Endothelial cell of umbilical vein (primary cell): Measurements from ENCODE around the gene MUTYH. TPM values are rescaled to one million over a fixed set of nuclear protein-coding genes. Genes with fewer than 3 reads are reported as not detected.
A peak's percentile ranks its signal among the peaks of the same experiment; 100 is the strongest.

ENCODE experiments used
- BruUV-seq: library from RNA; stranded (reverse); fragments of 400-500 nt; replicated peaks from 2 replicates; lab custom pipeline; 2021; lab: Mats Ljungman, UMichigan
- CTCF ChIA-PET: fragments of 300-600, 350-600 bp; sonication (Branson Sonifier 250); formaldehyde crosslinking; loops from one replicate; lab custom pipeline; 2021; ENCODE audit warnings: antibody characterized with exemption, inconsistent platforms; lab: Charles Lee
- POLR2A ChIA-PET: fragments of 300-600, 350-600 bp; sonication (Branson Sonifier 250); formaldehyde crosslinking; loops from one replicate; lab custom pipeline; 2021; ENCODE audit warnings: antibody characterized with exemption, inconsistent platforms; lab: Charles Lee
- DNase-seq: peaks from one replicate; pipeline ENCODE4 v3.0.0-alpha.2; 2011; ENCODE audit warnings: low read depth, low spot score
- FAIRE-seq: peaks from 2 replicates; lab custom pipeline; 2011; peaks lifted over from hg19 to GRCh38; lab: Jason Lieb, UNC
- H2AFZ ChIP-seq: 2 replicates; pipeline ENCODE4 v1.6.0; 2012; ENCODE audit warnings: low read depth, low read length, control low read depth, inconsistent platforms
- H3K27ac ChIP-seq: 2 replicates; pipeline ENCODE4 v1.5.1; 2011; ENCODE audit warnings: low read depth, mild to moderate bottlenecking, control low read depth, low read length, moderate library complexity; ENCODE audit not compliant: insufficient read depth
- H3K27me3 ChIP-seq, 2 experiments: 2 replicates each; pipeline versions ENCODE4 v1.6.0 to v1.6.1; 2011; ENCODE audit warnings: low read length in 2 of 2, mixed read lengths in 1 of 2; ENCODE audit not compliant: control insufficient read depth in 2 of 2, insufficient read depth in 2 of 2
- H3K36me3 ChIP-seq, 2 experiments: 2 replicates in 1 of 2; 3 replicates in 1 of 2; pipeline ENCODE4 v1.5.1; 2011; ENCODE audit warnings: low read length in 2 of 2, mild to moderate bottlenecking in 1 of 2, moderate library complexity in 1 of 2; ENCODE audit not compliant: control insufficient read depth in 2 of 2, insufficient read depth in 2 of 2; ENCODE audit errors: extremely low read depth in 1 of 2
- H3K4me1 ChIP-seq: 3 replicates; pipeline ENCODE4 v1.5.1; 2011; ENCODE audit warnings: mild to moderate bottlenecking, low read length; ENCODE audit not compliant: control insufficient read depth, insufficient read depth; ENCODE audit errors: extremely low read depth
- H3K4me2 ChIP-seq: 2 replicates; pipeline ENCODE4 v1.6.1; 2011; ENCODE audit warnings: low read length, control low read depth, mixed read lengths; ENCODE audit not compliant: insufficient read depth
- H3K4me3 ChIP-seq, 3 experiments: fragments of 200-600 bp in 1 of 3; sonication (generic), shearing (Covaris generic) in 1 of 3; replicated peaks in 1 of 3; 2 replicates each; pipeline ENCODE4 v1.5.1; 2011 to 2016; ENCODE audit warnings: control low read depth in 3 of 3, low read length in 3 of 3, mild to moderate bottlenecking in 2 of 3, inconsistent platforms in 1 of 3, low read depth in 1 of 3, moderate library complexity in 1 of 3; ENCODE audit not compliant: insufficient read depth in 1 of 3
- H3K79me2 ChIP-seq: 2 replicates; pipeline ENCODE4 v1.6.0; 2012; ENCODE audit warnings: low read length, inconsistent platforms; ENCODE audit not compliant: control insufficient read depth, insufficient read depth
- H3K9ac ChIP-seq: replicated peaks from 2 replicates; pipeline ENCODE3; 2011; ENCODE audit warnings: low read length, control low read depth; ENCODE audit not compliant: insufficient read depth; ENCODE audit errors: extremely low read depth
- H3K9me1 ChIP-seq: replicated peaks from 3 replicates; pipeline ENCODE4 v1.6.0; 2011; ENCODE audit warnings: mild to moderate bottlenecking, low read length; ENCODE audit not compliant: control insufficient read depth, insufficient read depth; ENCODE audit errors: extremely low read depth
- H3K9me3 ChIP-seq: replicated peaks from 2 replicates; pipeline ENCODE4 v1.5.1; 2012; ENCODE audit warnings: low read length, inconsistent platforms; ENCODE audit not compliant: control insufficient read depth, insufficient read depth
- H4K20me1 ChIP-seq: replicated peaks from 2 replicates; pipeline ENCODE3; 2011; ENCODE audit warnings: mild to moderate bottlenecking, low read length; ENCODE audit not compliant: control insufficient read depth, insufficient read depth; ENCODE audit errors: extremely low read depth
- CTCF ChIP-seq, 2 donors: IDR thresholded peaks; 1 replicate in 1 of 2; 2 replicates in 1 of 2; pipeline ENCODE4 v1.5.1; 2011; ENCODE audit warnings: low read length in 2 of 2, mild to moderate bottlenecking in 2 of 2, moderate library complexity in 2 of 2, control low read depth in 1 of 2, inconsistent platforms in 1 of 2, low read depth in 1 of 2; ENCODE audit not compliant: insufficient read depth in 1 of 2; ENCODE audit errors: extremely low read depth in 1 of 2
- EZH2 ChIP-seq: IDR thresholded peaks from 2 replicates; pipeline ENCODE4 v1.6.1; 2012; ENCODE audit warnings: borderline replicate concordance, low read depth, mild to moderate bottlenecking, moderate library complexity, low read length, inconsistent platforms; ENCODE audit not compliant: severe bottlenecking
- FOS ChIP-seq: IDR thresholded peaks from 2 replicates; pipeline ENCODE4 v1.6.1; 2011; ENCODE audit warnings: mild to moderate bottlenecking, low read length, moderate library complexity, borderline replicate concordance; ENCODE audit not compliant: insufficient read depth
- GATA2 ChIP-seq: IDR thresholded peaks from 2 replicates; pipeline ENCODE4 v1.7.0; 2011; ENCODE audit warnings: low read depth, mild to moderate bottlenecking, moderate library complexity, mixed read lengths, low read length; ENCODE audit not compliant: insufficient read length, insufficient read depth
- JUN ChIP-seq: IDR thresholded peaks from 2 replicates; pipeline ENCODE4 v1.6.1; 2011; ENCODE audit warnings: borderline replicate concordance, low read depth; ENCODE audit not compliant: insufficient read length, insufficient read depth
- MAX ChIP-seq: IDR thresholded peaks from 2 replicates; pipeline ENCODE4 v1.6.1; 2011; ENCODE audit not compliant: insufficient read depth, insufficient read length
- MYC ChIP-seq: IDR thresholded peaks from one replicate; pipeline ENCODE4 v1.6.1; 2011; ENCODE audit warnings: mild to moderate bottlenecking, low read depth, low read length
- POLR2A ChIP-seq: IDR thresholded peaks from 2 replicates; pipeline ENCODE4 v1.6.1; 2012; ENCODE audit warnings: low read depth, mild to moderate bottlenecking, control low read depth, low read length
- POLR2AphosphoS5 ChIP-seq: IDR thresholded peaks from 2 replicates; pipeline ENCODE4 v1.6.1; 2012; ENCODE audit warnings: low read depth, mild to moderate bottlenecking, control low read depth, low read length, moderate library complexity; ENCODE audit not compliant: insufficient read depth
- dilution Hi-C: fragments of 300-500 bp; cut with MboI; formaldehyde crosslinking; loops from one replicate; pipeline ENCODE4 v1.15.0; 2019; ENCODE audit warnings: low sequenced_read_pairs; ENCODE audit not compliant: extremely low pct_ligation_motif_present
- intact Hi-C: fragments of 100-400 bp; cut with micrococcal nuclease; formaldehyde crosslinking; loops from one replicate; pipeline ENCODE4 v1.10.0; 2022
- polyA plus RNA-seq, 4 experiments: library from polyadenylated mRNA; depleted of rRNA in 3 of 4; stranded (reverse) in 3 of 4; unstranded in 1 of 4; fragments of >200 nt; gene quantifications; 2 replicates each; pipeline versions ENCODE4 v1.2.1 to v1.2.3, GENCODE V29; 2011 to 2012; ENCODE audit warnings: missing spikeins in 1 of 4
- total RNA-seq: library from RNA; stranded (reverse); gene quantifications from 2 replicates; pipeline ENCODE4 v1.2.3, GENCODE V29; 2021

MUTYH gene
- total and polyA plus RNA-seq, 2 donors (not counting 3 experiments of a cell fraction or from before 2014, with no cell fraction given), result 12.3 to 16.6 TPM

GRCh38 chr1:45306905-45307304 is 33.3 kb downstream of the MUTYH start:
- Histone ChIP-seq H3K9me3 (no peaks in the 10 kb centered on the region), H2AFZ (peak overlapping the region; percentile 60), H3K9ac (no peak overlapping the region), H3K9me1 (no peaks in the 10 kb centered on the region), H3K79me2 (no peaks in the 10 kb centered on the region), H3K4me3 (no peak overlapping the region), H3K27ac (peak overlapping the region; percentile 3), H3K4me1 (peaks cover 14% of the 10 kb centered on the region), H4K20me1 (no peaks in the 10 kb centered on the region), H3K4me2 (peak overlapping the region; percentile 16), H3K27me3 (no peaks in the 10 kb centered on the region), H3K36me3 (no peaks in the 10 kb centered on the region)
- FAIRE-seq (no peak), DNase-seq (no peak)
- CTCF ChIA-PET, result interaction anchor here (1.4 to 3.2 kb wide), 2 partner anchors 34 to 293 kb away, joined by 11 to 13 read pairs; partner anchors contain the start of genes MUTYH and TOE1
- dilution Hi-C loops, result no loop called here
- TF ChIP-seq FOS (no peak), POLR2AphosphoS5 (no peak), EZH2 (no peak), JUN (no peak), MYC (no peak), POLR2A (no peak), MAX (no peak), GATA2 (no peak), CTCF (IDR thresholded peaks at IDR 0.05; ENCODE audit: extremely low read depth in 1 of 2, insufficient read depth in 1 of 2, low read depth in 1 of 2, low read length in 2 of 2) (no peak)
- POLR2A ChIA-PET, result interaction anchor here (1.4 kb wide), 1 partner anchor 215 kb away, joined by 3 read pairs; the partner anchor contains the start of gene PRDX1
- no TSS peak for BruUV-seq
- intact Hi-C loops, result no loop called here
